HG03196 (cell line): ENCODE results near the gene WNT6.

Experiments
- ATAC-seq: cut with Tn5 transposase; IDR thresholded peaks from one replicate; pipeline ENCODE4 v1.9.1; 2021; ENCODE audit not compliant: unreplicated experiment

The WNT6 gene

DNA sequence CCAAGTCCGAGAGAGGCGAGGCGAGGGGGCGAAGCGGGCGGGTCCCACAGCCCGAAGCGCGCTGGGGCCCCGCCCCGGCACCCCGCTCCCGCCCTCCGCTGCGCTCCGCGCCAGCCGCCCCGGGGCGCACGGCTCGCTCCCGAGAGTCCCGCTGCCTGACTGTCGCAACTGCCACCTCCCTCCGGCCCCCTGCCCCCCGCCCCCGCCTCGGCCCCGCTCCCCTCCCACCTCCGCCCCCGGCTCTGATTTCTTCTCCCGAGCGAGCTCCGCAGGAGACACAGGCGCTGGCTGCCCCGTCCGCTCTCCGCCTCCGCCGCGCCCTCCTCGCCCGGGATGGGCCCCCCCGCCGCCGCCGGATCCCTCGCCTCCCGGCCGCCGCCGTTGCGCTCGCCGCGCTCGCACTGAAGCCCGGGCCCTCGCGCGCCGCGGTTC is at the start of gene WNT6:
Gene WNT6, plus strand, starts transcription at position 250 of the 432 bp plus-strand sequence. CDS start 233 bp downstream, outside the sequence.
- ATAC-seq: no peak

DNA sequence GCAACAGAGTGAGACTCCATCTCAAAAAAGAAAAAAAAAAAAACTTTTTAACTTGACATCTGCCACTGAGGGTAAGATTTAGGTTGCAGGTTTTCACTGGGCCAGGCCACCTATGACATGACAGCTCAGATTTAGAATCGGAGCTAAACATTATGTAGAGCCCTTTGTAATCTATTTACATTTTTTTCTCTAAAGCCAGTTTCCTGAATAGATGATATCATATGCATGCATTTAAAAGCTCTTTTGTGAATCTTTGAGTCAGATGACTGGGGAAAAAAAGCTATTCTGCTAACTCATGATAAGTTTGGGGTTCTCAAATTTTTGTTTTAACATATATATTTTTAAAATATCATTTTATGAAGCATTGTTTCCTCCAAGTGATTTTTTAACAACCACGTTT is 49.3 kb upstream of the WNT6 start:
- ATAC-seq: no peak

GRCh38 chr2:218811382-218811781 is 48.2 kb upstream of the WNT6 start:
- ATAC-seq: no peak

DNA sequence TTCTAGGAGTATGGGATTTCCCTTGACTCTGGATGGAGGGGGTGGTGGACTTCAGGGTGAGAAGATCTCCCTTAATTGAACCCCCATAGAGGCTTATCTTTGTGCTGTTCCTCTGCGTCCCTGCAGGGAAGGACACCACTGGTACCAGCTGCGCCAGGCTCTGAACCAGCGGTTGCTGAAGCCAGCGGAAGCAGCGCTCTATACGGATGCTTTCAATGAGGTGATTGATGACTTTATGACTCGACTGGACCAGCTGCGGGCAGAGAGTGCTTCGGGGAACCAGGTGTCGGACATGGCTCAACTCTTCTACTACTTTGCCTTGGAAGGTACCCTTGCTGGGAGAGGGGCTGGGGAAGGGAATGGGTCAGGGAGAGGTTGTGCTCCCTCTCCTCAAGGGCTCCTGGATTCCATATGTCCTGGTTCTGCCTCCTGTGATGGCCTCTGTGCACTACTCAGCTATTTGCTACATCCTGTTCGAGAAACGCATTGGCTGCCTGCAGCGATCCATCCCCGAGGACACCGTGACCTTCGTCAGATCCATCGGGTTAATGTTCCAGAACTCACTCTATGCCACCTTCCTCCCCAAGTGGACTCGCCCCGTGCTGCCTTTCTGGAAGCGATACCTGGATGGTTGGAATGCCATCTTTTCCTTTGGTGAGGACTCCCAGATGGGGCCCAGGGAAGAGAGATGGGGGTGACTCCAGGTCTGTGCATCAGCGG is 47.3 kb upstream of the WNT6 start:
- no peak for ATAC-seq

GRCh38 chr2:218812861-218813260 is 46.7 kb upstream of the WNT6 start:
- ATAC-seq: no peak

DNA sequence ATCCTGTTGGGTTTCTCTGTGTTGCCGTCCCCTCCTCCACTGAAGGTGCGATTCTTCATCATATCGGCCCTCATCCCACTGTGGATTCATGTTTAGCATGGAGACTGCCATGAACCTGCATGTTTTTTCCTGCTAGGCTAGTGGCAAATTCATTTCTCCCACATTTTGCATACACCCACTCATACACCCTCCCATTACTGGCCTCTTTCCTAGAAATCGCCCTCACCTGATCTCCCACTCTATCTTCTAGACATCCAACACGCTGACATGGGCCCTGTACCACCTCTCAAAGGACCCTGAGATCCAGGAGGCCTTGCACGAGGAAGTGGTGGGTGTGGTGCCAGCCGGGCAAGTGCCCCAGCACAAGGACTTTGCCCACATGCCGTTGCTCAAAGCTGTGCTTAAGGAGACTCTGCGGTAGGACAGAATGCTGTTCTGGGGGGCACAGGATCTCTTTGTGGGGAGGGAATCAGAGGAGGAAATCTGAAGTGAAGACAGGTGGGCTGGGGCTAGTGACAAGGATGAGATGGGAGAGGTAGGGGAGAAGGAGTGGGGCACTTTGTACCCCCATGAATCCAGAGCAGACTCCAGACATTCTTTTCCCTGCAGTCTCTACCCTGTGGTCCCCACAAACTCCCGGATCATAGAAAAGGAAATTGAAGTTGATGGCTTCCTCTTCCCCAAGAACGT is 45.7 kb upstream of the WNT6 start:
- no peak for ATAC-seq

- no peak for ATAC-seq
Observed at GRCh38 chr2:218814540-218815243, 44.9 kb upstream of the WNT6 start.

GRCh38 chr2:218815244-218815637 is 44.4 kb upstream of the WNT6 start:
- no peak for ATAC-seq

GRCh38 chr2:218815649-218816048 is 44.0 kb upstream of the WNT6 start:
- ATAC-seq: no peak

DNA sequence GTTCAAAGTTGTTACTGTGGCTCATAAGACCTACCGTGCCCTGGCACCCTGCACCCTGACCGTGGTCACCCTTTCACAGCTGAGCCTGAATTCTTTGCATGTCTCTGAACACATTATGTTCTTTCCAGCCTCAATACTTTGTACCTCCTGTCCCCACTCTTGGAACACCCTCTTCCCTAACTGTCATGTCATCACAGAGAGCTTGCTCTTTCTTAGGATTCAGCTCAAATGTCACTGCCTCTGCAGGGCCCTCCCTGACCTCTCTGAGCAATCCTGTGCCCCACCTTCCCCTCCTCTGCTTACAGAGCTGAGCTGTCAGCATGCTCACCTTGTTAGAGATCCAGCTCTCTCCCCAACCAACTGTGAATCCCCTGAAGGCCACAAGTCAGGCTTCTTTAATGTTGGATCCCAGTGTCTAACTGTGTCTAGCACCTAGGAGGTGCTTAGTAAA is 43.0 kb upstream of the WNT6 start:
- no peak for ATAC-seq

DNA sequence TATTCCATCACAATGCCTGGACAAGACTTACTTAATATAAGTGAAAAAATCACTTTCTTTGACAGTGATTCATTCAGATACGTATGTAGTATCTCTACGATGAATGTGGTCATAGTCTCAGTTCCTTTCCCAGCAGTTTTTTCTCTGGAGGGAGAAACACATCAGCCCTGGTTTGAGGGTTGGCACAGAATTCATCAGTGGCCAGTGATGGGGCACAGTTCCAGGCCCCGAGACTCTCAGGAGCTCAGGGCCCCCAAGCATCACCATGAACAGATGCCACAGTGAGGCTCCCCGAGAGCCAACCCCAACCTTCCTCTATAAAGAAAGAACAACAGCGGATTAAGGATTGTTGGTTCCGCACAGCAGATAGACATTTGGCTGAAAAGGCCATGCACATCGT is 40.5 kb upstream of the WNT6 start:
- ATAC-seq: no peak

GRCh38 chr2:218820746-218821369 is 38.7 kb upstream of the WNT6 start:
- ATAC-seq: no peak

GRCh38 chr2:218821605-218822211 is 37.9 kb upstream of the WNT6 start:
- no peak for ATAC-seq

- ATAC-seq: no peak
Observed at GRCh38 chr2:218822622-218823021, 37.0 kb upstream of the WNT6 start.

GRCh38 chr2:218823196-218823855 is 36.3 kb upstream of the WNT6 start:
- no peak for ATAC-seq

- no peak for ATAC-seq
Observed at GRCh38 chr2:218824004-218824403, 35.6 kb upstream of the WNT6 start.

GRCh38 chr2:218826791-218827190 is 32.8 kb upstream of the WNT6 start:
- no peak for ATAC-seq

GRCh38 chr2:218827701-218828476 is 31.7 kb upstream of the WNT6 start:
- no peak for ATAC-seq

GRCh38 chr2:218828477-218828778 is 31.2 kb upstream of the WNT6 start:
- no peak for ATAC-seq

DNA sequence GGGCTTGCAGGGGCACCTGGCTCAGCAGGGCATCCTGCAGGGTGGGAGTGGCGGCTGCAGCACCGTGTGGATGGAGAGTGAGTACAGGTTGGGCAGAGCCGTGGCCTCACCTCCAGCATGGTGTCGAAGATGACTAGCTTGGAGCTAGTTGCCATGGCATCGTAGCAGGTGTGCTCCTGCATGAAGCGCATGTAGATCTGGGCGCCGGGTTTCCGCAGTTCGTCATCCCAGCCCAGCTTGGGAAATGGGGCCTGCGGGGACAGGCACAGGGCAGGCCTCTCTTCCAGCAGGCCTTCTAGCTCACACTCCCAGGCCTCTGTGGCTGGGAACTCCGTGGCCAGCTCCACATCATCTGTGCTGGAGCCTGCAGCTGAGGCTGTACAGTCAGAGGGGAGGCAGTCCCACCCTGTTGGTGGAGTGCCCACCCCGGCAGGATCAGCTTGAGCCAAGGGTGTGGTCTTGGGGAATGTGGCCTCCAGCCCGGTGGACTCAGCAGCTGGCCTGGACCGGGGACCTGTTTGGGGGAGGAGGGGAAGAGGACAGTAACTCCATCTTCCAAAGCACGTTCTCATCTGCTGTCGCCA is 29.6 kb upstream of the WNT6 start:
- ATAC-seq: no peak
